Upper lobe of right lung (tissue), 1 donor: ENCODE results near the gene PPP1R36. TPM values are rescaled to one million over a fixed set of nuclear protein-coding genes. Genes with fewer than 3 reads are reported as not detected.

Experiments used
- ATAC-seq: fragments of 200-7000 bp; cut with Tn5 transposase; one replicate; pipeline ENCODE4 v1.9.1; 2020; ENCODE audit warnings: mild to moderate bottlenecking, moderate library complexity
- DNase-seq: peaks from one replicate; pipeline ENCODE4 v3.0.0-alpha.2; 2020
- H3K27ac ChIP-seq: fragments of 200-600 bp; one replicate; pipeline ENCODE4 v1.8.0; 2022
- H3K27me3 ChIP-seq: fragments of 200-600 bp; one replicate; pipeline ENCODE4 v1.8.0; 2022; ENCODE audit warnings: mild to moderate bottlenecking
- H3K36me3 ChIP-seq: fragments of 200-600 bp; one replicate; pipeline ENCODE4 v1.8.0; 2022
- H3K4me1 ChIP-seq: fragments of 200-600 bp; one replicate; pipeline ENCODE4 v1.8.0; 2022
- H3K4me3 ChIP-seq: fragments of 200-600 bp; one replicate; pipeline ENCODE4 v1.8.0; 2022; ENCODE audit warnings: mild to moderate bottlenecking
- H3K9me3 ChIP-seq: fragments of 200-600 bp; one replicate; pipeline ENCODE4 v1.8.0; 2022
- CTCF ChIP-seq: fragments of 200-600 bp; IDR thresholded peaks from one replicate; pipeline ENCODE4 v1.8.0; 2022; ENCODE audit warnings: antibody characterized with exemption
- intact Hi-C: fragments of 100-400 bp; cut with DNase I; formaldehyde crosslinking; loops from one replicate; pipeline ENCODE4 v1.11.0; 2022
- total RNA-seq: library from RNA; stranded (reverse); fragmentation: NEBNext Ultra II Directional; extraction: Animal tissue kit (Norgen Biotek cat#: 25700); gene quantifications from one replicate; pipeline ENCODE4 v1.2.1, GENCODE V29; 2021
- donor health status: DM: no; HTN: yes; CAD: no; lungs with severe emphysema.

Gene PPP1R36
- total RNA-seq, 1 donor from 2014 or later: 0.46 TPM

- DNase-seq (no peak), ATAC-seq (no peak)
- no peaks in the 10 kb centered on the region for H3K4me1 ChIP-seq
- no peak for TF ChIP-seq CTCF
- H3K27ac ChIP-seq: no peak overlapping the region
- intact Hi-C loops: no loop called here
- H3K4me3 ChIP-seq: no peak overlapping the region
- H3K36me3 ChIP-seq: peaks cover 31% of the 10 kb centered on the region
- no peaks in the 10 kb centered on the region for H3K27me3 ChIP-seq
- H3K9me3 ChIP-seq: no peaks in the 10 kb centered on the region
These were observed 24.4 kb upstream of the PPP1R36 start for GRCh38 chr14:64525354-64525753.

- Histone ChIP-seq H3K27ac (no peak overlapping the region), H3K4me3 (no peak overlapping the region), H3K27me3 (no peaks in the 10 kb centered on the region), H3K36me3 (no peaks in the 10 kb centered on the region), H3K9me3 (no peaks in the 10 kb centered on the region), H3K4me1 (no peaks in the 10 kb centered on the region)
- TF ChIP-seq CTCF: no peak
- ATAC-seq: no peak
- DNase-seq: no peak
- intact Hi-C loops: no loop called here
These were observed 18.2 kb upstream of the PPP1R36 start for GRCh38 chr14:64531567-64531966.

GRCh38 chr14:64536488-64537245, 13.1 kb upstream of the PPP1R36 start:
- Histone ChIP-seq H3K36me3 (no peaks in the 10 kb centered on the region), H3K9me3 (no peaks in the 10 kb centered on the region), H3K4me3 (no peak overlapping the region), H3K27ac (no peak overlapping the region), H3K4me1 (peaks cover 6% of the 10 kb centered on the region), H3K27me3 (no peaks in the 10 kb centered on the region)
- ATAC-seq (no peak), DNase-seq (no peak)
- TF ChIP-seq CTCF: no peak
- intact Hi-C loops: no loop called here

GRCh38 chr14:64540208-64541202, 9.3 kb upstream of the PPP1R36 start, which contains the start of gene HSPA2:
HSPA2 (plus strand) TSS chr14:64540741; CDS start chr14:64540850, 109 bp downstream.
- H3K27ac ChIP-seq: peak within 1 kb of the TSS; percentile 90
- H3K4me1 ChIP-seq: peaks cover 6% of the 10 kb centered on the region
- intact Hi-C loops: no loop called here

More at GRCh38 chr14:64540208-64541202, 9.3 kb upstream of the PPP1R36 start, which contains the start of gene HSPA2:
- Histone ChIP-seq H3K9me3 (no peaks in the 10 kb centered on the region), H3K4me3 (peak within 1 kb of the TSS; percentile 79), H3K27me3 (no peaks in the 10 kb centered on the region), H3K36me3 (no peaks in the 10 kb centered on the region)
- ATAC-seq: peak; percentile 98
- peak; percentile 100 for DNase-seq
- peak; percentile 76 for TF ChIP-seq CTCF
